K562 (cell line): ENCODE measurements around the gene FUNDC2. TPM values are rescaled to one million over a fixed set of nuclear protein-coding genes. Genes with fewer than 3 reads are reported as not detected.

ENCODE experiments used
- ATAC-seq: fragments of 200-7000 bp; cut with Tn5 transposase; 3 replicates; pipeline ENCODE4 v1.9.1; 2020; ENCODE audit warnings: moderate library complexity
- BruUV-seq: library from RNA; stranded (reverse); fragments of 400-500 nt; replicated peaks from 2 replicates; lab custom pipeline; 2021; lab: Mats Ljungman, UMichigan
- CTCF ChIA-PET: fragments of 300-600 bp; formaldehyde crosslinking; extraction: SDS; loops from one replicate; lab custom pipeline; 2021; ENCODE audit warnings: low intra/inter-chr PET ratio; lab: Yijun Ruan, JAX
- POLR2A ChIA-PET: fragments of 300-600, 350-650 bp; sonication (Branson Sonifier 250); formaldehyde crosslinking; extraction: SDS; loops from one replicate; lab custom pipeline; 2021; ENCODE audit warnings: antibody characterized with exemption, inconsistent platforms; lab: Yijun Ruan, JAX
- DNase-seq, 4 experiments: peaks; one replicate each; pipeline versions ENCODE4 v3.0.0 to v3.0.0-alpha.2; 2011 to 2018; ENCODE audit warnings: low spot score in 3 of 4, mixed read lengths in 3 of 4; ENCODE audit errors: extremely low read depth in 1 of 4
- FAIRE-seq: peaks from 2 replicates; lab custom pipeline; 2011; peaks lifted over from hg19 to GRCh38; lab: Jason Lieb, UNC
- H2AFZ ChIP-seq: 2 replicates; pipeline ENCODE4 v1.6.0; 2011; ENCODE audit warnings: low read depth, low read length, control low read depth, inconsistent platforms
- H3K27ac ChIP-seq: fragments of 200-600 bp; 3 replicates; pipeline ENCODE4 v1.8.0; 2011; ENCODE audit warnings: low read depth, mild to moderate bottlenecking, control low read depth, inconsistent platforms, low read length, moderate library complexity, mixed read lengths; ENCODE audit errors: extremely low read depth
- H3K27me3 ChIP-seq, 2 experiments: fragments of 300-600 bp in 1 of 2; 2 replicates in 1 of 2; 3 replicates in 1 of 2; pipeline versions ENCODE4 v1.6.0 to v1.8.0; 2011; ENCODE audit warnings: inconsistent platforms in 2 of 2, low read length in 2 of 2, mild to moderate bottlenecking in 1 of 2, mixed read lengths in 1 of 2, moderate library complexity in 1 of 2; ENCODE audit not compliant: control insufficient read depth in 2 of 2, insufficient read depth in 2 of 2
- H3K36me3 ChIP-seq: fragments of 300-600 bp; 3 replicates; pipeline ENCODE4 v1.8.0; 2011; ENCODE audit warnings: mild to moderate bottlenecking, low read length, inconsistent platforms; ENCODE audit not compliant: control insufficient read depth, insufficient read depth
- H3K4me1 ChIP-seq, 2 experiments: fragments of 200-600 bp in 1 of 2; replicated peaks in 1 of 2; 2 replicates in 1 of 2; 3 replicates in 1 of 2; pipeline versions ENCODE4 v1.5.1 to v1.8.0; 2011; ENCODE audit warnings: inconsistent platforms in 2 of 2, low read length in 2 of 2, mild to moderate bottlenecking in 1 of 2, mixed read lengths in 1 of 2, moderate library complexity in 1 of 2; ENCODE audit not compliant: control insufficient read depth in 2 of 2, insufficient read depth in 2 of 2
- H3K4me2 ChIP-seq: 2 replicates; pipeline ENCODE4 v1.6.1; 2011; ENCODE audit warnings: low read length, control low read depth, inconsistent platforms, mixed read lengths; ENCODE audit not compliant: insufficient read depth
- H3K4me3 ChIP-seq: fragments of 200-600 bp; sonication (generic), shearing (Covaris generic); 2 replicates; pipeline ENCODE4 v1.5.1; 2016; ENCODE audit warnings: control low read depth, inconsistent platforms
- H3K79me2 ChIP-seq: fragments of 200-600 bp; 3 replicates; pipeline ENCODE4 v1.8.0; 2011; ENCODE audit warnings: low read length, inconsistent platforms; ENCODE audit not compliant: control insufficient read depth, insufficient read depth
- H3K9ac ChIP-seq, 2 experiments: 2 replicates each; pipeline versions ENCODE4 v1.6.0 to v1.6.1; 2011; ENCODE audit warnings: low read depth in 2 of 2, low read length in 2 of 2, control low read depth in 1 of 2, inconsistent platforms in 1 of 2, mild to moderate bottlenecking in 1 of 2, mixed read lengths in 1 of 2; ENCODE audit not compliant: insufficient read depth in 1 of 2
- H3K9me1 ChIP-seq: one replicate; pipeline ENCODE4 v1.6.0; 2011; ENCODE audit warnings: inconsistent platforms, mild to moderate bottlenecking, low read length, moderate library complexity; ENCODE audit not compliant: control insufficient read depth, insufficient read depth
- H3K9me3 ChIP-seq: replicated peaks from 2 replicates; pipeline ENCODE4 v1.5.1; 2011; ENCODE audit warnings: low read depth, low read length, inconsistent platforms; ENCODE audit not compliant: control insufficient read depth, insufficient read depth
- H4K20me1 ChIP-seq: replicated peaks from 2 replicates; pipeline ENCODE4 v1.6.1; 2011; ENCODE audit warnings: low read length, inconsistent platforms, mixed read lengths; ENCODE audit not compliant: control insufficient read depth, insufficient read depth
- CBX8 ChIP-seq: fragments of 200-600 bp; sonication (generic); IDR thresholded peaks from 2 replicates; pipeline ENCODE4 v1.6.1; 2012; ENCODE audit warnings: borderline replicate concordance, mixed run types, low read depth, mild to moderate bottlenecking, moderate library complexity, mixed read lengths, low read length, control low read depth, inconsistent platforms; ENCODE audit not compliant: poor library complexity, severe bottlenecking; ENCODE audit errors: extremely low read depth
- PKNOX1 ChIP-seq: fragments of 450-650 bp; IDR thresholded peaks from 2 replicates; pipeline ENCODE4 v1.6.1; 2016
- RFX1 ChIP-seq: fragments of 450-650 bp; IDR thresholded peaks from 2 replicates; pipeline ENCODE4 v1.6.1; 2016; ENCODE audit warnings: mild to moderate bottlenecking, moderate library complexity
- THAP12 ChIP-seq: fragments of 250-450 bp; sonication (Bioruptor Pico); IDR thresholded peaks from 2 replicates; pipeline ENCODE4 v1.9.0; 2021; ENCODE audit warnings: mild to moderate bottlenecking, inconsistent platforms
- ZFP1 ChIP-seq: fragments of 450-650 bp; formaldehyde crosslinking; IDR thresholded peaks from 2 replicates; pipeline ENCODE4 v1.4.0; 2020; ENCODE audit warnings: mild to moderate bottlenecking, mixed read lengths
- WGBS: fragments of 100-300 bp; shearing (Covaris generic); methylation state at CpG from one replicate; pipeline ENCODE4 v1.1.6; 2016; ENCODE audit warnings: low coverage, mixed read lengths; ENCODE audit not compliant: insufficient coverage; ENCODE audit errors: missing lambda C conversion rate; 5-methylcytosine and 5-hydroxymethylcytosine counted together
- in situ Hi-C: fragments of 300-500 bp; cut with MboI; formaldehyde crosslinking; loops from 4 replicates; pipeline ENCODE4 v1.15.0; 2018; ENCODE audit warnings: inconsistent platforms, mixed read lengths
- intact Hi-C: fragments of 100-400 bp; cut with micrococcal nuclease; formaldehyde crosslinking; loops from 2 replicates; pipeline ENCODE4 v1.14.2; 2022
- polyA plus RNA-seq, 8 experiments: library from polyadenylated mRNA; depleted of rRNA in 4 of 8; stranded (reverse) in 5 of 8; unstranded in 3 of 8; fragments of >200 nt; fragmentation: Nextera tagmentation in 2 of 8; fragmentation: Illumina TruSeq in 1 of 8; extraction: Ambion mirVana in 2 of 8; extraction: Trizol in 1 of 8; gene quantifications; 2 replicates each; pipeline versions ENCODE4 v1.2.1 to v1.2.3, GENCODE V29; 2011 to 2014; ENCODE audit warnings: inconsistent platforms in 1 of 8, missing spikeins in 1 of 8
- total RNA-seq, 7 experiments: library from RNA; depleted of rRNA in 6 of 7; stranded (reverse); fragments of >200 nt in 6 of 7; fragmentation: Illumina TruSeq in 2 of 7; extraction: Trizol in 2 of 7; gene quantifications; 2 replicates each; pipeline versions ENCODE4 v1.2.1 to v1.2.3, GENCODE V29; 2011 to 2021; ENCODE audit warnings: low replicate concordance in 1 of 7

Gene FUNDC2
- total and polyA plus RNA-seq, 9 of the 15 experiments (the other 6 are each of a cell fraction or from before 2014, with no cell fraction given) = 50.6 to 235 (median 123) TPM

DNA sequence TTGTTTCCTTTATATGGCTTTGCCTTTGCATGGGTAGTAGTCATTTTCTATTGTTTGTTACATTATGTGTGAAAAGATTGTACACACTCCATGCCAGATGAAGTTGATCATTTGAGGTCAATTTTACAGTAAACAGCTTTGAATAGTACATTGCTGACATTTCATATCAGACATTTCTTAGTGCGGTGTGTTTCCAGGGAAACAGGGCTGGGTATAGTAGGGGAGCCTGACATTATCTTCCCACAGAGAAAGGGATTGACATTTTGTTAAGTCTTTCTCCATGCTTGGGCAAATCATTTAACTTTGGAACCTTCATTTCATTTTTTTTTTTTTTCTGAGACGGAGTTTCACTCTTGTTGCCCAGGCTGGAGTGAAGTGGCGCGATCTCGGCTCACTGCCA lies 5.0 kb downstream of the FUNDC2 start:
- no TSS peak for BruUV-seq
- Histone ChIP-seq H3K36me3 (peaks cover 33% of the 10 kb centered on the region), H3K4me2 (peak overlapping the region; percentile 63), H3K4me3 (peak overlapping the region; percentile 13; the same call in 1 of the 2 replicates), H3K27me3 (no peaks in the 10 kb centered on the region), H3K79me2 (peaks cover 85% of the 10 kb centered on the region), H3K9me3 (peaks cover 4% of the 10 kb centered on the region), H3K9ac (peak overlapping the region in 1 of 2 experiments; percentile 53; a peak in 2 of 4 replicates), H3K27ac (peak overlapping the region; percentile 74), H4K20me1 (no peaks in the 10 kb centered on the region), H2AFZ (peak overlapping the region; percentile 38), H3K9me1 (no peaks in the 10 kb centered on the region), H3K4me1 (no peaks in the 10 kb centered on the region; a peak in 3 of 5 replicates)
- intact Hi-C loops = no loop called here
- FAIRE-seq (no peak), DNase-seq (no peak), ATAC-seq (no peak)
- TF ChIP-seq CBX8 (no peak), PKNOX1 (0 out of 2 replicates have a peak, but pooled peaks have one; percentile 17), THAP12 (no peak), RFX1 (peak; percentile 71), ZFP1 (CRISPR knock-in tag) (peak; percentile 59; the same call in 1 of the 2 replicates)
- 38% methylated on average over 3 of the region's 5 CpGs for WGBS
- ChIA-PET POLR2A (no interaction called here), CTCF (no interaction called here)
- in situ Hi-C loops = no loop called here
